ENCODE results near the gene RDH5.

RDH5 gene

GRCh38 chr12:55695349-55695748 lies 24.8 kb upstream of the RDH5 start:
- Histone ChIP-seq H3K36me3 (ENCODE audit: low read length) (no peaks in the 10 kb centered on the region), H3K79me2 (ENCODE audit: insufficient read depth, low read length) (no peaks in the 10 kb centered on the region), H3F3A (ENCODE audit: insufficient read depth) (no peaks in the 10 kb centered on the region), H3K4me3 (ENCODE audit: insufficient read depth, low read length, poor library complexity, severe bottlenecking) (no peak overlapping the region), H3K27me3 (ENCODE audit: low read length) (no peaks in the 10 kb centered on the region), H3K9me3 (ENCODE audit: insufficient read depth, low read length) (no peaks in the 10 kb centered on the region), H2AFZ (ENCODE audit: low read depth, low read length, severe bottlenecking) (no peak overlapping the region), H3K27ac (ENCODE audit: low read depth, low read length) (no peak overlapping the region), H3K4me2 (ENCODE audit: low read depth, low read length, poor library complexity, severe bottlenecking) (no peak overlapping the region), H3K9ac (ENCODE audit: low read length) (no peak overlapping the region), H4K20me1 (ENCODE audit: low read depth, low read length) (no peaks in the 10 kb centered on the region), H3K9me2 (replicated peaks; ENCODE audit: insufficient read depth, low read length) (no peaks in the 10 kb centered on the region)
- TF ChIP-seq CTCF (IDR thresholded peaks at IDR 0.05; ENCODE audit: insufficient read depth, low read length, poor library complexity, severe bottlenecking): no peak
- no peak for TF ChIP-seq EZH2phosphoT487 (conservative IDR thresholded peaks at IDR 0.05; ENCODE audit: low read length)

- no peak overlapping the region for H2AFZ ChIP-seq (ENCODE audit: low read depth, low read length, severe bottlenecking)
- H3K27me3 ChIP-seq (ENCODE audit: low read length): no peaks in the 10 kb centered on the region
- TF ChIP-seq EZH2phosphoT487 (conservative IDR thresholded peaks at IDR 0.05; ENCODE audit: low read length) (no peak), CTCF (IDR thresholded peaks at IDR 0.05; ENCODE audit: insufficient read depth, low read length, poor library complexity, severe bottlenecking) (no peak)
- no peak overlapping the region for H3K9ac ChIP-seq (ENCODE audit: low read length)
- H3K9me3 ChIP-seq (ENCODE audit: insufficient read depth, low read length): no peaks in the 10 kb centered on the region
- H3K9me2 ChIP-seq (replicated peaks; ENCODE audit: insufficient read depth, low read length): no peaks in the 10 kb centered on the region
- no peaks in the 10 kb centered on the region for H3K79me2 ChIP-seq (ENCODE audit: insufficient read depth, low read length)
- H3K4me3 ChIP-seq (ENCODE audit: insufficient read depth, low read length, poor library complexity, severe bottlenecking): no peak overlapping the region
- no peaks in the 10 kb centered on the region for H3K36me3 ChIP-seq (ENCODE audit: low read length)
- H3K4me2 ChIP-seq (ENCODE audit: low read depth, low read length, poor library complexity, severe bottlenecking): no peak overlapping the region
- no peaks in the 10 kb centered on the region for H3F3A ChIP-seq (ENCODE audit: insufficient read depth)
- H3K27ac ChIP-seq (ENCODE audit: low read depth, low read length): no peak overlapping the region
- H4K20me1 ChIP-seq (ENCODE audit: low read depth, low read length): no peaks in the 10 kb centered on the region
Observed at GRCh38 chr12:55696141-55696540, 24.1 kb upstream of the RDH5 start.

- no peaks in the 10 kb centered on the region for H3F3A ChIP-seq (ENCODE audit: insufficient read depth)
- H3K9ac ChIP-seq (ENCODE audit: low read length): no peak overlapping the region
- TF ChIP-seq EZH2phosphoT487 (conservative IDR thresholded peaks at IDR 0.05; ENCODE audit: low read length) (no peak), CTCF (IDR thresholded peaks at IDR 0.05; ENCODE audit: insufficient read depth, low read length, poor library complexity, severe bottlenecking) (no peak)
- H2AFZ ChIP-seq (ENCODE audit: low read depth, low read length, severe bottlenecking): no peak overlapping the region
- no peaks in the 10 kb centered on the region for H3K9me3 ChIP-seq (ENCODE audit: insufficient read depth, low read length)
- H3K27ac ChIP-seq (ENCODE audit: low read depth, low read length): no peak overlapping the region
- no peak overlapping the region for H3K4me2 ChIP-seq (ENCODE audit: low read depth, low read length, poor library complexity, severe bottlenecking)
- H3K27me3 ChIP-seq (ENCODE audit: low read length): no peaks in the 10 kb centered on the region
- H4K20me1 ChIP-seq (ENCODE audit: low read depth, low read length): no peaks in the 10 kb centered on the region
- no peaks in the 10 kb centered on the region for H3K9me2 ChIP-seq (replicated peaks; ENCODE audit: insufficient read depth, low read length)
- no peaks in the 10 kb centered on the region for H3K36me3 ChIP-seq (ENCODE audit: low read length)
- no peaks in the 10 kb centered on the region for H3K79me2 ChIP-seq (ENCODE audit: insufficient read depth, low read length)
- no peak overlapping the region for H3K4me3 ChIP-seq (ENCODE audit: insufficient read depth, low read length, poor library complexity, severe bottlenecking)
Observed at GRCh38 chr12:55696796-55697462, 23.3 kb upstream of the RDH5 start.

Data from SU-DHL-6 (cell line).